Posterior vena cava (tissue), 2 donors: Measurements from ENCODE around the gene SVOP. TPM values are rescaled to one million over a fixed set of nuclear protein-coding genes. Genes with fewer than 3 reads are reported as not detected.

Experiments
- DNase-seq: peaks from one replicate; pipeline ENCODE4 v3.0.0-alpha.2; 2020; ENCODE audit warnings: low spot score
- intact Hi-C, 2 donors: fragments of 100-400 bp; cut with DNase I; formaldehyde crosslinking; loops; one replicate each; pipeline versions ENCODE4 v1.14.1 to v1.14.2; 2022 to 2023
- total RNA-seq, 2 donors: library from RNA; stranded (reverse); fragmentation: NEBNext Ultra II Directional; extraction: Animal tissue kit (Norgen Biotek cat#: 25700); gene quantifications; one replicate each; pipeline ENCODE4 v1.2.1, GENCODE V29; 2021
- donor health status: DM: yes; HTN: yes; CAD: no.
- donor health status: DM: yes; HTN: yes; CAD: no.

Gene SVOP
- total RNA-seq, 2 donors from 2014 or later, result not detected

GRCh38 chr12:108982621-108983219 lies 38.1 kb downstream of the SVOP start:
- no peak for DNase-seq
- intact Hi-C loops, result no loop called here

DNA sequence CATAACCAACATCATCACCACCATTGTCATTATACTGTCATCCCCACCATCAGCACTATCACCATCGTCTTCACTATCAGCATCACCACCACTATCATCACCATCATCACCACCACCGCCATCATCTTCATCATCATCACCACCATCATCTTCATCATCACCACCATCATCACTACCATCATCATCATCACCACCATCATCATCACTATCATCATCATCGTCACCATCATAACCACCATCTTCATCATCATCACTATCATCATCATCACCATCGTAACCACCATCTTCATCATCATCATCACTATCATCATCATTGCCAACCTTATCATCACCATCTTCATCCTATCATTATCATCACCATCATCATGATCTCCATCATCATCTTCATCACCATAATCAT lies 39.0 kb downstream of the SVOP start:
- intact Hi-C loops, result no loop called here
- DNase-seq, result no peak

- intact Hi-C loops, result no loop called here
Observed at GRCh38 chr12:108980831-108981618, 39.8 kb downstream of the SVOP start.

GRCh38 chr12:108977360-108977759 lies 43.5 kb downstream of the SVOP start:
- intact Hi-C loops, result no loop called here
- DNase-seq, result no peak

More at GRCh38 chr12:108980831-108981618, 39.8 kb downstream of the SVOP start:
- no peak for DNase-seq

DNA sequence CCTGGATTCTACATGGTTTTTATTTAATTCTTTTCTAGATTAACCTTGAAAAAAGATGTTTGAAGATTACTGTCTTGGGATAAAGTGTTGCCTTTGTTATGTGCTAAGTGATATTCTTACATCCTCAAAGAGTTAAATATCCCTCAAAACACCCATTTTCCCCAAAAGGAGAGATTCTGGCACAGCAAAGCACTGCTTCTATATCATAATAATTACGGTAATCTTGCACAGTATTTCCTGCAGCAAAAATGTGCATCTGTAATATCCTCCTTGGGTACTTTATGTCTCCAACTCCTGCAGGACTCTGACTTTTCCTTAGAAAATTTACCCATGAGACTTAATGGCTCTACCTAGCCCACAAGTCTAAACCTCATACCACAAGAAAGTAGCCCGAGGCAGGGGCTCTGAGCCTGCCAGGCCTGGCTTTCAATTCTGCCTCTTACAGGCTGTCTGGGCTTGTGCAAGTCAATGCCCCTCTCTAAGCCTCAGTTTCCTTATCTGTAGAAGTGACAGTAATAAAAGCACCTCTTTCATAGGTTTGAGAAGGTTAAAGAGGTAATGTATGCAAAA lies 45.8 kb downstream of the SVOP start:
- intact Hi-C loops, result no loop called here
- DNase-seq, result no peak

DNA sequence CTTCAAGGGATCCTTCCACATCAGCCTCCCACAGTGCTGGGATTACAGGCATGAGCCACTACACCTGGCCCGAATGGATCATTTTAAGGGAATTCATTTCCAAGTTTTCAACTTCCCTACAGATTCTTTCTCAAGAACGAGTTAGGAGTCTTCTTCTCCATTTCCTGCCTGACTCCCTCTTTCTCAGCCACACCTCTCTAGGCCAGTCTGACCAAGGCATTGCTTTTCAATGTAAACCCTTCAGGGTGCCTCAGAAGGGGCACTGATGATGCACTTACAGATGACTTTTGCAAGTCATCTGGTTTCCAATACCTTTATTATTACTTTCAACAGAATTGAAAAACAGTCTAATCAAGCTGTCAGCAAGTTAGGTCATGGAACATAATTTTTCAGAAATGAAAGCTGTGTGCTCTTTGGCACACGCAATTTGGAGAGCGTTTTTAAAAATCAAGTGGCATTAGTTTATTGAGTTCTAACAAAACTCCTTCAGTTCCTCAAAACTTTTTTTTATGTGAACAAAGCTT lies 47.2 kb downstream of the SVOP start:
- intact Hi-C loops, result no loop called here
- DNase-seq, result no peak

- intact Hi-C loops, result no loop called here
- no peak for DNase-seq
Observed at GRCh38 chr12:108972358-108972757, 48.5 kb downstream of the SVOP start.

DNA sequence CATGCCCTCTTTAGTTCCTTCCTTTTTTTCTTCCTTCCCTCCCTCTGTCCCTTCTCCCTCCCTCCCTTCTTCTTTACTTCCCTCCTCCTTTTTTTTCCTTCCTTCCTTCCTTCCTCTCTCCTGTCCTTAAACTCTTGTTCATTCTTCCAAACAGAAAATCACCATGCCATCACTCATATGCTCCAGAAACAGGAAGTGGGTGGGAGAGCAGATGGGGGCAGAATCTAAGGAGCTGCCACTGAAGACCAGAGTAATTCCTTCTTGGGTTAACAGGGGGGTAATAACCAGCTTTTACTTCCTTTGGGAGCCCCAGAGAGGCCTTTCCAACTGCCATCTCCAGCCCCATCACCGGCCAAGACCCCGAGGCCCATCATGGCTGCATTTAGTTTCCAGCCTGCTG lies 51.2 kb downstream of the SVOP start:
- intact Hi-C loops, result no loop called here
- DNase-seq, result no peak

- intact Hi-C loops, result no loop called here
- no peak for DNase-seq
Observed at GRCh38 chr12:108967869-108968540, 52.9 kb downstream of the SVOP start.

DNA sequence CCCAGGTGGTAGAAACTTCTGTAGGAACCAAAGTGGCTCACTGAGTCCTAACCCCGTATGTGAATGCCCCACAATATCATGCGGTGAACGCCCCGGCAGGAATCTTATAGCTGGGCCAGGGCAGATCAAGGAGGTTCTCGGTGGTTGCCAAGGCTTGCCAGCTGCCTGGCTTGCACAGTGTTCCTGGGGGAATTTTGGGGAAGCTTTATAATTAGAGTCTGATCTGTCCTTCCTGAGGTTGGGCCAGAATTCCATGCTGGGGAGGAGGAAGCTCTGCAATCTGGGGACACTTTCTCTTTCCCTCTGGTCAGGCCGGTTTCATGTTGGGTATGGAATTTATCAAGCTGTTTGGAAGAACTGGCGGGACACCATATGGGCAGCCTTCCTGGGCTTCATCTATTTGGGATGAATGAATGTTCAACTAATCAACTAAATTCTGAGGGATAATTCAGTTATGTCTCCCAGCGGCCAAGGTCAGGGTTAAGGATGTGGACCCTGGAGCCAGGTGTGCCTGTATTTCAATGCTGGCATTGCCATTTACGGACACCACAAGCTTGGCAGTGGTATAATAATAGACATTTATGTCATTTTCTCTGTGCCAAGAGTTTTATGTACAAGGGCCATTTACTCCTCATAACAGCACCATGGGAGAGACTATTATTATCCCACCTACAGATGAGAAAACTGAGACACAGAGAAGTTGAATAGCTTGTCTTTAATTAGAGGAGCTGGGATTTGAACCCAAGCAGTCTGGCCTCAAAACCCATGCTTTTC lies 54.3 kb downstream of the SVOP start:
- no peak for DNase-seq
- intact Hi-C loops, result no loop called here

GRCh38 chr12:108965886-108966285 lies 55.0 kb downstream of the SVOP start:
- DNase-seq, result no peak
- intact Hi-C loops, result no loop called here

- intact Hi-C loops, result no loop called here
- no peak for DNase-seq
Observed at GRCh38 chr12:108964371-108965352, 56.2 kb downstream of the SVOP start.

DNA sequence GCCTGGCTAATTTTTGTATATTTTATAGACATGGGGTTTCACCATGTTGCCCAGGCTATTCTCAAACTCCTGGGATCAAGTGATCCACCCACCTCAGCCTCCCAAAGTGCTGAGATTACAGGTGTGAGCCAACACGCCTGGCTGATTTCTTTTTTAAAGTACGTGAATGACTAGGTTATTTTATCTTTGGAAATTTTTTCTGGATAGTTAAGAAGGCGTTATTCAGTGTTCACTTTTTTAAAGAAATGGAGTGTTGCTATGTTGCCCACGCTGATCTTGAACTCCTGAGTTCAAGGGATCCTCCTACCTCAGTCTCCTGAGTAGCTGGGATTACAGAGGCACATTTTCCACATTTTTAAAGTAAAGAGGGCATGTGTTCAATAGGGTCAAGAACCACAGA lies 58.6 kb downstream of the SVOP start:
- DNase-seq, result no peak

GRCh38 chr12:108959748-108960655 lies 60.9 kb downstream of the SVOP start:
- intact Hi-C loops, result no loop called here
- no peak for DNase-seq

More for the DNA sequence above, 58.6 kb downstream of the SVOP start:
- intact Hi-C loops, result no loop called here

- intact Hi-C loops, result no loop called here
Observed at GRCh38 chr12:108955225-108955835, 65.5 kb downstream of the SVOP start.

DNA sequence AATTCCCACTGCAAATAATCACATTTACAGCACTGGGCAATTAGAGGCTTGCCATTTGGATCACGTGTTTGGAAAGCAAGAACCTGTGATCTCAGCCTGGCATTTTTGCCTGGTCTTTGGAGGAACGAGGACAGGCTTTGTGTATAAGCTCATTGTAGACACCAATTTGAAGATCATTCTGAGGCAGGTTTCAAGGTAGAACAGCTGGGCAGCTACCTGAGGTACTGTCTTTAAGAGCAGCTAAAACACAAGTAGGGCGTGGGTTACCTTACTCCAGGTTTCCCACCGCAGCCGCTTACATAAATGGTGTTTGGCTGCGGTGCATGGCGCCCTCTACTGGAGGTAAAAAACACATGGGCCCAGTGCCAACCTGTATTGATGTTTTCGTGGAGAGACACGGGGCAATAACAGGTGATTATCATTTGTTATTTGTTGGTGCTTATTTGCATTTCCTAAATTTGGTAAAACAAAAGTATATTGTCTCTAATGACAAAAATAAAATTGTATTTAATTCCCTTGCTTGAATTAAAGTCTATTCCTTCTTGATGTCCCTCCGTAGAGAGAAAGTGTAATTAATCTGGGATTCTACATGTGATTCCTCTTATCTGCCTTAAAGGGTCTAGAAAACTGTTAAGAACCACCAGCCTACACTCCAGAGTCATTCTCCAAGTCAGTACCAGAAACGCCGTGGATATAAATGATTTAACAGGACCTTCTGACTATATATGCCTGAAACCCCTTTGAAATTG lies 69.7 kb downstream of the SVOP start:
- intact Hi-C loops, result loop anchor here in 1 of 2 donors (5.0 kb wide), 1 partner anchor 144 kb away; no protein-coding TSS in a partner anchor
- DNase-seq, result peak; percentile 87

More at GRCh38 chr12:108955225-108955835, 65.5 kb downstream of the SVOP start:
- no peak for DNase-seq
